ENCODE measurements around the gene MMP23B. TPM values are rescaled to one million over a fixed set of nuclear protein-coding genes. Genes with fewer than 3 reads are reported as not detected.

Gene MMP23B
- total RNA-seq, 2 experiments from 2014 or later, result 5.2 to 6.7 TPM

DNA sequence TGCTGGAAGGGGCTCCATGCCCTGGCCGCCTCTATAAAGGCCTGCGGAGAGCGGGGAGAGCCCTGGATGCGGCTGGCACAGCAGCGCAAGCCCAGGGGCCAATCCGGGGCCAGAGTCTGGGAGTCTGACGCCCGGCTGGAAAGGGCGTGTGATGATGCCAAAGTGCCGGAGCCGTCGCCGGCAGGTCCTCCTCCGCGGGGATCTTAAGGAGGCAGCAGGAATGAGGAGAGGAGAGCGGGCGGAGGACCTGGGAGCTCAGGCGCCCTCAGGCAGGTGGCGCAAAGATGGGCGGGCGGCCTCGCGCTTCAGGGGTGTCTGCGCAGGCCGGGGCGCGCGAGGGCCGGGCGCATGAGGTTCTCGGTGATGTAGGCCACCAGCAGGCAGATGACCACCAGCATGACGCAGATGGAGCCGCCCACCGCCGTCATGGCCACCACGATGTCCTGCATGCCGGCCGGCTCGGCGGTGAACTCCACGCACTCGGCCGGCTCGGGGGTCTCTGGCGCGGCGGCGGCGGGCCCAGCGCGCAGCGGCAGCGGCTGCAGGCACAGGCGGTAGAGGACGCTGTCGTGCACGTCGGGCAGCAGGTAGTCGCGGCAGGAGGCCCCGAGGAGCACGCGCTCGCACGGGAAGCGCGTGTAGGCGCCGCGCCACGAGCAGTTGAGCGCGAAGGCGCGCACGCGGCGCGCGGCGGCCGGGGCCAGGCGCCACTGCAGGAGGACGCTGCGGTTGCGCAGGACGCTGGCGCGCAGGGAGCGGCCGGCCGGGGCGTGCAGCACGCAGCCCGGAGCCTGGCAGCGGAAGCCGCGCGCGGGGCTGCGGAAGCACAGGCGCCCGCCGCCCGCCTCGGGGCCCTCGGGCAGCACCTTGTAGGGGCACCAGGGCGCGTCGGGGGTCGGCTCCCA lies 32.7 kb upstream of the MMP23B start:
- Mint-ChIP-seq H3K4me1 (peaks cover 4% of the 10 kb centered on the region), H3K27me3 (peaks cover 9% of the 10 kb centered on the region), H3K4me3 (peak overlapping the region; percentile 78), H3K27ac (peak overlapping the region; percentile 71), H3K36me3 (no peaks in the 10 kb centered on the region), H3K9me3 (no peaks in the 10 kb centered on the region)
- DNase-seq, result peak; percentile 71
- ATAC-seq (ENCODE audit: low read depth), result peak; percentile 55
- POLR2A ChIA-PET, result no interaction called here

DNA sequence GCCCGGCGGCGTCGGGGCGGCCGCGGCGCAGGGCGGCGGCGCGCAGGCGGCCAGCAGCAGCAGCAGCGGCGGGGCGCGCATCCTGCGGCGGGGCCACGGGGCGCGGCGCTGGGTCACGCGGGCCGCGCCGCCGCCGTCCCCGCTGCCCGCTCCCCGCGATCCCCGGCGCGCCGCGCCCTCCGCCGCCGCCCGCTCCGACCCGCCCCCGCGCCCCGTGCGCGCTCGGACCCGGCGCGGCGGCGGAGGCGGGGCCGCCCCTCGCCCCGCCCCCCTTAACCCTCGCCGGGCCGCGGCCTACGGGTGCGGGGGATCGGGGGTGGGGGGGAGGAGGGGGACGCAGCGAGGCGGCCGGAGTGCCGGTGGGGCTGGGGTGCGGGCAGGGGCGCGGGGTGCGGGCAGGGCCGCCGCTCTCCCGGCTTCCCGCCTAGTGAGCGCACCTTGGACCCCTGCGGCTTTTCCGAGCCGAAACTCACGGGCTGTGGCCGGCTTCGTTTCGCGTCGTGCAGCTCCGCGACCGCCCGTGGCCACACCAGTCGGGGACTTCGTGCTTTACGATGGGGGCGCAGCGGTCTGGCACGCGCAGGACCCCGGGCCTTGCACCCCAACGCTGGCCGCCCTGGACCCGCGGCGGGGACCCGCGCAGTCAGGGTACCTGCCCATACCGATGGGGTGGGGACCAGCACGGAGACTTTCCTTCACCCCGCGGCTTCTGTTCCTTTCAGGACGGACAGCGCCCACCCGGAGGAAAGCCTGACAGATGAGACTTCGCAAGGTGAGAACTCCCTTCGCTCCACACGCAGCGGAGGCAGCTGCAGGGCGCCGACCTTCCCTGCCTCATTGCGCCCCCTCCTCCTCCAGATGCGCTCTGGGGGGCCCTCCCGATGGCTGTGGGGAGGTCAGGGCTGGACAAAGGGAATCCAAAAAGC lies 31.8 kb upstream of the MMP23B start, which contains the start of gene FNDC10:
FNDC10 (minus strand) TSS at position 201 of the 926 bp plus-strand sequence; CDS start at position 81, 120 bp downstream.
- Mint-ChIP-seq H3K4me3 (peak within 1 kb of the TSS; percentile 78), H3K4me1 (peaks cover 4% of the 10 kb centered on the region), H3K9me3 (no peaks in the 10 kb centered on the region), H3K36me3 (no peaks in the 10 kb centered on the region), H3K27me3 (peaks cover 9% of the 10 kb centered on the region), H3K27ac (peak within 1 kb of the TSS; percentile 71)
- POLR2A ChIA-PET, result no interaction called here
- ATAC-seq (ENCODE audit: low read depth) (no peak), DNase-seq (peak; percentile 47)

DNA sequence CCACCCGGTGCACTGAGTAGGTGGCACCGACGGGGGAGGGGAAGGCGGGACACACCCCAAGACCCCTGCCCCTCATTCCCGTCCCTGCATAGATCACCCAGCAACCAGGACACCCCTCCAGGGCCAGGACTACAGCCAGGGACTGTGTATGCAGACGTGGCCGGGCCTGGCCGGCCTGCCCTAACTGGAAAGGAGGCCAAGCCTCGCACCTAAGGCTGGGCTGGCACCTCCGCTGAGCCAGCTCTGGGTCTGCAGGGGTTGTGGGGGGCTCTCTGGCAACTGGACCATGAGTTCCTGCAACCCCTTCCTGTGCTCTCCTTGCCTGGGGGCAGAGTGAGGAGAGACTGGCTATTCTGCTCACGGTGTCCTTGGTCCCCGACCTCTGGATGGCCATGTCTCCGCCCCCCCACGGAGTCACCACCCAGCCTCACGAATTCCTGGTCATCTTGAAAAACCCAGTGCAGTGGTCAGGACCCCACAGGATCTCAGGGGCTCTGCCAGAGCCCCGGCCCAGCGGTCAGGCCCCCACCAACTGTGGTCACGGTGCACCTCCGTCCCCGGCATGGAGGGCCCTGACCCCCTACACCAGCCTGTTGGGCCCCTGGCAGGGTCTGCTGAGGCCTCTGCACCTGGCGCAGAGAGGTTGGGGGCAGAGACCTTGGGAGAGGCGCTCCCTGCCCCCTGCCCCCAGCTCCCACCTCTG lies 31.0 kb upstream of the MMP23B start:
- ATAC-seq (ENCODE audit: low read depth) (no peak), DNase-seq (peak; percentile 35)
- Mint-ChIP-seq H3K4me3 (peak overlapping the region; percentile 58), H3K36me3 (no peaks in the 10 kb centered on the region), H3K4me1 (peaks cover 4% of the 10 kb centered on the region), H3K9me3 (no peaks in the 10 kb centered on the region), H3K27me3 (peaks cover 9% of the 10 kb centered on the region), H3K27ac (no peak overlapping the region)
- POLR2A ChIA-PET, result interaction anchor here (2.6 kb wide), 1 partner anchor 14 kb away, joined by 8 read pairs; the partner anchor contains the start of gene MIB2

DNA sequence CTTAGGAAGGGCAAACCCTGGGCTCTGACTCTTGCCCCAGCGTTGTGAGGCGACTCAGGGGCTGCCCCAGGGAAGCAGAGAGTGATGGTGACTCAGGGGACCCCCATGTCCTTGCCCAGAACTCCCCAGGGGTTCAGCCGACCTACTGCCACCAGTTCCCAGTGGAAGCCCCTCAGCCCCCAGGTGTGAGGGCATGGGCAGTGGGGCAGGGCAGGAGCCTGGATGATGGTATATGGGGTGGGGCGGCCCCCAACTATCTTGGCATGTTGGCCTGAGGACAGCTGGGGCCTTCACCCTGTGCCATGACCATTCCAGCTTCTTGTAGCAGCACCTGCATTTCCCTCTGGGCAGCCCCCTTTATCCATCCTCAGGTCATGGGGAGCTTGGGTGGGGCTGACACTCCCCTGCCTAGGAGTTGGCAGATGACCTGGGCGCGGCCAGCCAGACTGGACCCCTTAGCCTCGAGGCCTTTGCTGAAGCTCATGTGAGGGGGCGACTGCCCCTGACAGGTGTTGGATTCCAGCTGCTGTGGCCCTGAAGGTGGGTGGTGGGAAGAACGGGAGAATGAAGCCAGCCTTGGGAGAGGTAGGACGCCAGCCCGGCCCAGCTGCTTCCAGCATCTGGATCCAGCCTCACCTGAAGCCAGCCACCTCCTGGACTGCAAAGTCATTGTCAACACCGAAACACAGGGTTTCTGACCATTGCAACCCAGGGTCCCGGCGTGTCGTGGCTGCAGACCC lies 30.2 kb upstream of the MMP23B start:
- ATAC-seq (ENCODE audit: low read depth) (no peak), DNase-seq (no peak)
- Mint-ChIP-seq H3K27ac (no peak overlapping the region), H3K27me3 (peaks cover 9% of the 10 kb centered on the region), H3K36me3 (no peaks in the 10 kb centered on the region), H3K9me3 (no peaks in the 10 kb centered on the region), H3K4me1 (peaks cover 4% of the 10 kb centered on the region), H3K4me3 (no peak overlapping the region)
- POLR2A ChIA-PET, result interaction anchor here (2.6 kb wide), 1 partner anchor 13 kb away, joined by 8 read pairs; the partner anchor contains the start of gene MIB2

DNA sequence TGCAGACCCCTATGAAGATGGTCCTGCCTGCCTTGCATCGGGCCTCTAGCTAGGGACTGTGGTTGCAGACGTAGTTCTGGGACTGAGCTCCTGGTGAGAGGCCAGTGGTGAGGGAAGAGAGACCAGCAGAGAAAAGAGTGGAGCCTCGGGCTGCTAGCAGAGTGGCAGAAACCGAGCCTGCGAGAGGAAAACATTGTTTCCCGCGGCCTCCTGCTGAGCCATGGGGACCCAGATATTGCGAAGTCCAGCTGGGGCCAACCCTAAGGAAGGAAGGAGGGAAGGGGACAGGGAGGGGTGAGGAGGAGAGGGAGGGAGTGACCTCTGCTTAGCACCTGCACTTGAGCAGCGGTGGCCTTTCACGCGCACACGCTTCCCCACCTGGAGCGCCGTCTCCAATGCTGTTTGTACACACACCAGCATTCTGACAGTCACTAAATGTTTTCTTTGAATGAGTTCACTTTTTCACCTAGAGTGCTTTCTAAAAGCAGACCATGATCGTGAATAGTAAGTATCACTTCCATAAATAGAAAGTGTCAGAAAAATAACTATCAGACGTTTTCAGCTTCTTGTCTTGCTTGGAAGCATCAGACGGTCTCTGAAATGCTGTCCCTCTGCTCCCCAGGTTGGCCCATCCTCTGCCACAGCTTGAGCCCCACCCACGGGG lies 29.5 kb upstream of the MMP23B start:
- no peak for DNase-seq
- Mint-ChIP-seq H3K4me1 (peaks cover 9% of the 10 kb centered on the region), H3K9me3 (no peaks in the 10 kb centered on the region), H3K36me3 (no peaks in the 10 kb centered on the region), H3K27ac (no peak overlapping the region), H3K27me3 (peaks cover 9% of the 10 kb centered on the region), H3K4me3 (no peak overlapping the region)
- POLR2A ChIA-PET, result interaction anchor here (2.6 kb wide), 1 partner anchor 13 kb away, joined by 8 read pairs; the partner anchor contains the start of gene MIB2
- no peak for ATAC-seq (ENCODE audit: low read depth)

DNA sequence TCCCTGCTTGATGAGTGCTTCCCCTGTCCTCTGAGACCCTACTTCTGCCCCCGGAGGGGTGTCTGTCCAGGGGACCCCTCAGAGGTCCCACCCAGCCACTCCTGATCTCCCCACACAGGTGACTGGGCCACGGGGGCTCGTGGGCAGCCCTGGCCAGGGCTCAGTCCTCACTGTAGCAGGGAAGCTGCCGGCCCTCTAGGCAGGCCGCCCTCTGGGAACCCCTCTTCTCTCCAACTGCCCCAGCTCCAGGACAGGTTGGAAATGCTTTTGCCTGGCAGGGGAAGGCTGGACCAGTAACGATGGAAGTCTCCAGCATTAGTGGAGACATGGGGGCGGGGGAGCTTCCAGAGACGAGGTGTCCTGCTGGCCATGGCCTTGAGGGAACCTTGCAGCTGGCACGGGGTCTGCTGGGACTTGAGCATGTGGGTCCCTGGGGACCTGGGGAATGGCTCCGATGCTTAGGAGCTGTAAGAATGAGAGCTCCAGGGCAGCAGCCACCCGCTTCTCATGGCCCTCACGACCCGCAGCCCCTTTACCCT lies 28.9 kb upstream of the MMP23B start:
- Mint-ChIP-seq H3K9me3 (no peaks in the 10 kb centered on the region), H3K4me3 (no peak overlapping the region), H3K36me3 (no peaks in the 10 kb centered on the region), H3K27me3 (peaks cover 9% of the 10 kb centered on the region), H3K4me1 (peaks cover 10% of the 10 kb centered on the region), H3K27ac (no peak overlapping the region)
- POLR2A ChIA-PET, result interaction anchor here (1.1 to 2.6 kb wide), 2 partner anchors 12 to 23 kb away, joined by 5 to 8 read pairs; partner anchors contain the start of gene MIB2
- DNase-seq (peak; percentile 34), ATAC-seq (ENCODE audit: low read depth) (no peak)

DNA sequence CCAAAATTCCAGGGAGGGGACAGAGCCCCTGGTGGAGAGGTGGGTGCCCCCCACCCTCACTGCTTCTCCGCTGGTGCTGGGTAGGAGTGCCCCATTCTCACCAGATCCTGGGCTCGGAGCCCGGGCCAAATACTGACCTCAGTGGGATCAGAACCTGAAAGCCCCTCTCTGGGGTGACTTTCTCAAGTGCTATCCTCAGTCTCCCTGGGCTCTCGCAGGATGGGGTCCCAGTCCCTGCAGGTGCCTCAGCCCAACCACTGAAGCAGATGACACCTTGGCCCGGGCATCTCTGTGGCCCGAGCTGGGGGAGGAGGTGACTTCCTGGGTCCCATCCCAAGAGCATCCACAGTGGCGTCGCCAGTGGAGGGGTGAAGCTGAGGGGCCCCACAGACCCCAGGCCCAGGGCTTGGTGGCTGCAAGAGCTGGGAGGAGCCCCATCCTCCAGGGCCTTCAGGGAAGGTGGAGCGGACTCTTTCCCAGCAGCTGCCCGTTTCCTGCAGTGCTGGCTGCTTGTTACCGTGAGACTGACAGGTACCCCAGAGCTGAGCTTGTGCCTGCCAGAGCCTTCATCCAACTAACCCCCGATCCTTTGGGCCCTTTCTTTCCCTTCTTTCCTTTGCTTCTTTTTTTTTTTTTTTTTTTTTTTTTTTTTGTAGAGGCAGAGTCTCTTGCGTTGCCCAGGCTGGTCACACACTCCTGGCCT lies 28.2 kb upstream of the MMP23B start:
- POLR2A ChIA-PET, result interaction anchor here (0.7 to 2.6 kb wide), 3 partner anchors 11 to 538 kb away, joined by 5 to 8 read pairs (median 5); partner anchors contain the start of gene MIB2
- Mint-ChIP-seq H3K36me3 (no peaks in the 10 kb centered on the region), H3K4me3 (no peak overlapping the region), H3K27me3 (peaks cover 5% of the 10 kb centered on the region), H3K4me1 (peaks cover 10% of the 10 kb centered on the region), H3K9me3 (no peaks in the 10 kb centered on the region), H3K27ac (no peak overlapping the region)
- peak; percentile 33 for DNase-seq
- no peak for ATAC-seq (ENCODE audit: low read depth)

DNA sequence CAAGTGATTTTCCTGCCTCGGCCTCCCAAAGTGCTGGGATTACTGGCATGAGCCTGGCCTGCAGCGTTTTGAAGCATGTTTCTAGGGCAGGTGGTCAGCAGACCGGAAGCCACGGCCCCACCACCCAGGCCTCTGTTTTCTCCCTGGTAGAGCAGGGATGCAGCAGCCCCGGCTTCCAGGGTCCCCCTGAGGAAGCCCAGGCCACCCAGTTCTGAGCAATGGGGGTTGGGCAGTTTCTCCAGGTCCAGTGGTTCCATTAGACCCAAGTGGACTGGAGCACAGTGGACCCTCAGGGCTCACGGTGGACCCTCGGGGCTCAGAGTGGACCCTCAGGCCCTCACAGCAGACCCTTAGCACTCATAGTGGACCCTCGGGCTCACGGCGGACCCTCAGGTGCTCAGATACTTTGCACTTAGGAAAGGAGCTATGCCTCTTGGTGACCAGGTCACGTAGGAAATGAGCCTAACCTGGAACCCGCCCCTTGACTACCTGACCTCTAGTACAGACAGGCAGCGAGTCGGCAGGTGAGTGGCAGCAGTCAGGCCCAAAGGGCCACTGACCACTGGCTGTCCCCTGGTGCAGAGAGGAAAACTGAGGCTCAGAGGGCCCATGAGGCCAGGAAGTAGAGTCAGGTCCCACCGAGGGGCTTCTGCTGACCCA lies 27.5 kb upstream of the MMP23B start:
- ATAC-seq (ENCODE audit: low read depth) (no peak), DNase-seq (no peak)
- POLR2A ChIA-PET, result interaction anchor here (0.7 to 1.1 kb wide), 2 partner anchors 10 to 539 kb away, joined by 5 to 10 read pairs; partner anchors contain the start of gene MIB2
- peaks cover 8% of the 10 kb centered on the region for H3K4me1 Mint-ChIP-seq
- H3K9me3 Mint-ChIP-seq, result no peaks in the 10 kb centered on the region
- peak overlapping the region; percentile 32 for H3K27ac Mint-ChIP-seq
- peaks cover 3% of the 10 kb centered on the region for H3K27me3 Mint-ChIP-seq
- H3K4me3 Mint-ChIP-seq, result no peak overlapping the region
- H3K36me3 Mint-ChIP-seq, result no peaks in the 10 kb centered on the region

DNA sequence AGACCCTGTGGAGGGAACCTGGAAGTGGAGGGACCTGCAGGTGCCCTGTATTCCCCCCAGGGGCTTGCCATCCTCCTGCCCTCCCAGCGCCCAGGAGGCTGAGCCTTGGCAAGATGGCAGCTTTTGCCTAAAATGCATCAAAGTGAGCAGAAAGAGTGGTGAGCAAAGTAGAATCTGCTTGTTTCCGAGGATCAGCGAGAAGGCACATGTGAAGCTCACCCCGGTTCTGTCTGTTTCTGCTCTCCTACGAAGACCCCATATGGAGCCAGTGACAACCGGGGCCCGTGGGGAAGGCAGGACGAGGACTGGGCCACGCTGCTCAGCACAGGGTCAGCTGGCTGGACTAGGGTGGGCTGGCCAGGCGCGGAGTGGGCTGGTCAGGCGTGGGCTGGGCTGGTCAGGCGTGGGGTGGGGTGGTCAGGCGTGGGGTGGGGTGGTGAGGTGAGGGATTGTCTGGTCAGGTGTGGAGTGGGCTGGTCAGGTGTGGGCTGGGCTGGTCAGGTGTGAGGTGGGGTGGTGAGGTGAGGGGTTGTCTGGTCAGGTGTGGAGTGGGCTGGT lies 26.9 kb upstream of the MMP23B start:
- peaks cover 8% of the 10 kb centered on the region for H3K4me1 Mint-ChIP-seq
- no peak for ATAC-seq (ENCODE audit: low read depth)
- DNase-seq, result no peak
- POLR2A ChIA-PET, result interaction anchor here (1.1 kb wide), 1 partner anchor 10 kb away, joined by 10 read pairs; the partner anchor contains the start of gene MIB2
- no peaks in the 10 kb centered on the region for H3K36me3 Mint-ChIP-seq
- no peaks in the 10 kb centered on the region for H3K9me3 Mint-ChIP-seq
- H3K4me3 Mint-ChIP-seq, result no peak overlapping the region
- H3K27ac Mint-ChIP-seq, result peak overlapping the region; percentile 32
- H3K27me3 Mint-ChIP-seq, result peaks cover 3% of the 10 kb centered on the region

DNA sequence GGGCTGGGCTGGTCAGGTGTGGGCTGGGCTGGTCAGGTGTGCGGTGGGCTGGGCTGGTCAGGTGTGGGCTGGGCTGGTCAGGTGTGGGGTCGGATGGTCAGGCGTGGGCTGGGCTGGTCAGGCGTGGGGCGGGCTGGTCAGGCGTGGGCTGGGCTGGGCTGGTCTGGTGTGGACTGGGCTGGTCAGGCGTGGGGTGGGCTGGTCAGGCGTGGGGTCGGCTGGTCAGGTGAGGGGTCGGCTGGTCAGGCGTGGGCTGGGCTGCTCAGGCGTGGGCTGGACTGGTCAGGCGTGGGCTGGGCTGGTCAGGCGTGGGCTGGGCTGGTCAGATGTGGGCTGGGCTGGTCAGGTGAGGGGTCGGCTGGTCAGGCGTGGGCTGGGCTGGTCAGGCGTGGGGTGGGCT lies 26.2 kb upstream of the MMP23B start:
- DNase-seq, result no peak
- no peaks in the 10 kb centered on the region for H3K36me3 Mint-ChIP-seq
- POLR2A ChIA-PET, result interaction anchor here (1.1 kb wide), 1 partner anchor 9 kb away, joined by 10 read pairs; the partner anchor contains the start of gene MIB2
- no peaks in the 10 kb centered on the region for H3K9me3 Mint-ChIP-seq
- ATAC-seq (ENCODE audit: low read depth), result no peak
- peaks cover 8% of the 10 kb centered on the region for H3K4me1 Mint-ChIP-seq
- H3K27ac Mint-ChIP-seq, result no peak overlapping the region
- no peak overlapping the region for H3K4me3 Mint-ChIP-seq
- H3K27me3 Mint-ChIP-seq, result peaks cover 2% of the 10 kb centered on the region
